GM12891 (cell line): ENCODE data around the gene GPR108.
"Not testable (repeated sequence)": the region's sequence is repeated elsewhere in the genome, so short reads cannot be mapped to it uniquely, and the experiment has no call there.

Experiments used
- DNase-seq: peaks from one replicate; pipeline ENCODE4 v3.0.0; 2011; ENCODE audit warnings: low spot score; ENCODE audit not compliant: insufficient read length
- FAIRE-seq: peaks from 2 replicates; lab custom pipeline; 2011; peaks lifted over from hg19 to GRCh38; lab: Jason Lieb, UNC
- PAX5 ChIP-seq: IDR thresholded peaks from 2 replicates; pipeline ENCODE4 v1.6.1; 2011; ENCODE audit warnings: low read length, moderate library complexity, mild to moderate bottlenecking; ENCODE audit not compliant: insufficient read depth, severe bottlenecking
- POLR2A ChIP-seq: IDR thresholded peaks from 2 replicates; pipeline ENCODE4 v1.6.1; 2011; ENCODE audit warnings: low read depth, low read length, control low read depth
- POLR2AphosphoS5 ChIP-seq: IDR thresholded peaks from 2 replicates; pipeline ENCODE4 v1.6.1; 2011; ENCODE audit warnings: low read depth, low read length, control low read depth
- POU2F2 ChIP-seq: IDR thresholded peaks from 2 replicates; pipeline ENCODE4 v1.6.1; 2011; ENCODE audit warnings: low read depth, mild to moderate bottlenecking, control low read depth, low read length, moderate library complexity
- SPI1 ChIP-seq: IDR thresholded peaks from 2 replicates; pipeline ENCODE4 v1.6.1; 2011; ENCODE audit warnings: low read depth, low read length, control low read depth
- TAF1 ChIP-seq: IDR thresholded peaks from 2 replicates; pipeline ENCODE4 v1.6.1; 2011; ENCODE audit warnings: low read depth, low read length, control low read depth

GPR108 gene

GRCh38 chr19:6772028-6772865, 34.9 kb upstream of the GPR108 start, which contains the start of gene VAV1:
Gene VAV1, plus strand, starts transcription at chr19:6772708. Its CDS starts 100 bp downstream, at chr19:6772808.
- TF ChIP-seq POU2F2: peak; percentile 5; the same call in 1 of the 2 replicates
- TF ChIP-seq SPI1: peak; percentile 92
- TF ChIP-seq POLR2A: peak; percentile 74
- no peak for TF ChIP-seq TAF1
- no peak for TF ChIP-seq PAX5
- peak; percentile 42; the same call in 1 of the 2 replicates for TF ChIP-seq POLR2AphosphoS5
- FAIRE-seq: peak; percentile 97
- peak; percentile 90 for DNase-seq

GRCh38 chr19:6771648-6772027, 34.3 kb upstream of the GPR108 start:
- not testable (repeated sequence) for DNase-seq, FAIRE-seq

GRCh38 chr19:6769006-6769619, 31.7 kb upstream of the GPR108 start:
- no peak for DNase-seq
- peak; percentile 38 for FAIRE-seq
- TF ChIP-seq SPI1 (no peak), POLR2AphosphoS5 (no peak), POLR2A (no peak), PAX5 (no peak), POU2F2 (no peak), TAF1 (no peak)

- FAIRE-seq: peak; percentile 76
These were observed 30.9 kb upstream of the GPR108 start for GRCh38 chr19:6768236-6768785.

GRCh38 chr19:6767357-6768235, 30.2 kb upstream of the GPR108 start, which contains the start of gene SH2D3A:
Gene SH2D3A, minus strand, starts transcription at chr19:6767435. Its CDS starts 3,687 bp downstream, at chr19:6763748.
- DNase-seq (peak; percentile 82), FAIRE-seq (peak; percentile 98)
- TF ChIP-seq TAF1 (no peak), SPI1 (no peak), POLR2A (no peak)

More at GRCh38 chr19:6768236-6768785, 30.9 kb upstream of the GPR108 start:
- DNase-seq: no peak
- no peak for TF ChIP-seq POLR2A
- TF ChIP-seq SPI1: 0 out of 2 replicates have a peak, but pooled peaks have one; percentile 10

- DNase-seq: no peak
- TF ChIP-seq POU2F2: no peak
- TF ChIP-seq TAF1: no peak
- TF ChIP-seq POLR2AphosphoS5: no peak
- no peak for TF ChIP-seq PAX5
- no peak for TF ChIP-seq POLR2A
- no peak for TF ChIP-seq SPI1
- no peak for FAIRE-seq
These were observed 29.6 kb upstream of the GPR108 start for GRCh38 chr19:6767081-6767356.

- no peak for DNase-seq
- no peak for FAIRE-seq
- TF ChIP-seq PAX5 (no peak), POLR2AphosphoS5 (no peak), POLR2A (no peak), SPI1 (no peak), POU2F2 (no peak), TAF1 (no peak)
These were observed 29.1 kb upstream of the GPR108 start for GRCh38 chr19:6766357-6767080.

- no peak for FAIRE-seq
- no peak for DNase-seq
- TF ChIP-seq SPI1: peak; percentile 43; the same call in 1 of the 2 replicates
- TF ChIP-seq POU2F2: no peak
These were observed 28.5 kb upstream of the GPR108 start for GRCh38 chr19:6765738-6766356.

- DNase-seq, FAIRE-seq: not testable (repeated sequence)
These were observed 24.9 kb upstream of the GPR108 start for GRCh38 chr19:6762253-6762797.
